Left lung (tissue), 10 donors: ENCODE measurements around the gene KANTR. TPM values are rescaled to one million over a fixed set of nuclear protein-coding genes. Genes with fewer than 3 reads are reported as not detected.

ENCODE experiments used
- ATAC-seq: fragments of 200-7000 bp; cut with Tn5 transposase; one replicate; pipeline ENCODE4 v1.9.1; 2020; ENCODE audit warnings: moderate library complexity
- DNase-seq, 4 donors: peaks; one replicate each; pipeline ENCODE4 v3.0.0-alpha.2; 2013 to 2020
- H3K27ac ChIP-seq, 2 donors: fragments of 200-600 bp; sonication (generic) in 1 of 2; one replicate each; pipeline versions ENCODE4 v1.5.0 to v1.8.0; 2020 to 2021
- H3K27me3 ChIP-seq, 2 donors: fragments of 200-600 bp; sonication (generic) in 1 of 2; one replicate each; pipeline versions ENCODE4 v1.5.0 to v1.8.0; 2020 to 2021
- H3K36me3 ChIP-seq, 2 donors: fragments of 200-600 bp; sonication (generic) in 1 of 2; one replicate each; pipeline versions ENCODE4 v1.5.0 to v1.8.0; 2020 to 2021
- H3K4me1 ChIP-seq, 2 donors: fragments of 200-600 bp; one replicate each; pipeline ENCODE4 v1.8.0; 2021
- H3K4me3 ChIP-seq, 2 donors: fragments of 200-600 bp; sonication (generic) in 1 of 2; one replicate each; pipeline versions ENCODE4 v1.5.0 to v1.8.0; 2020 to 2021; ENCODE audit warnings: mild to moderate bottlenecking in 1 of 2
- H3K9me3 ChIP-seq, 2 donors: fragments of 200-600 bp; sonication (generic) in 1 of 2; one replicate each; pipeline versions ENCODE4 v1.5.0 to v1.8.0; 2020 to 2021
- intact Hi-C, 2 donors: fragments of 100-400 bp; cut with DNase I; formaldehyde crosslinking; loops; one replicate each; pipeline versions ENCODE4 v1.11.2 to v1.14.2; 2022
- polyA plus RNA-seq, 6 donors: library from polyadenylated mRNA; unstranded; fragments of 120-200 nt; gene quantifications; one replicate each; pipeline ENCODE4 v1.2.1, GENCODE V29; 2013; ENCODE audit not compliant: insufficient read length in 6 of 6
- total RNA-seq, 2 donors: library from RNA; stranded (reverse); fragmentation: NEBNext Ultra II Directional; extraction: Animal tissue kit (Norgen Biotek cat#: 25700); gene quantifications; one replicate each; pipeline ENCODE4 v1.2.1, GENCODE V29; 2021
- TF ChIP-seq, protein P1 (sequence below), 2 donors: fragments of 200-600 bp; sonication (generic) in 1 of 2; IDR thresholded peaks; one replicate each; pipeline versions ENCODE4 v1.5.0 to v1.8.0; 2021; ENCODE audit warnings: antibody characterized with exemption in 2 of 2
- donor health status: DM: no; HTN: yes; CAD: no.
- donor health status: DM: no; HTN: no; CAD: no.

Gene KANTR
- total and polyA plus RNA-seq, 8 donors, result 7.8 to 41.3 (median 21.0) TPM

DNA sequence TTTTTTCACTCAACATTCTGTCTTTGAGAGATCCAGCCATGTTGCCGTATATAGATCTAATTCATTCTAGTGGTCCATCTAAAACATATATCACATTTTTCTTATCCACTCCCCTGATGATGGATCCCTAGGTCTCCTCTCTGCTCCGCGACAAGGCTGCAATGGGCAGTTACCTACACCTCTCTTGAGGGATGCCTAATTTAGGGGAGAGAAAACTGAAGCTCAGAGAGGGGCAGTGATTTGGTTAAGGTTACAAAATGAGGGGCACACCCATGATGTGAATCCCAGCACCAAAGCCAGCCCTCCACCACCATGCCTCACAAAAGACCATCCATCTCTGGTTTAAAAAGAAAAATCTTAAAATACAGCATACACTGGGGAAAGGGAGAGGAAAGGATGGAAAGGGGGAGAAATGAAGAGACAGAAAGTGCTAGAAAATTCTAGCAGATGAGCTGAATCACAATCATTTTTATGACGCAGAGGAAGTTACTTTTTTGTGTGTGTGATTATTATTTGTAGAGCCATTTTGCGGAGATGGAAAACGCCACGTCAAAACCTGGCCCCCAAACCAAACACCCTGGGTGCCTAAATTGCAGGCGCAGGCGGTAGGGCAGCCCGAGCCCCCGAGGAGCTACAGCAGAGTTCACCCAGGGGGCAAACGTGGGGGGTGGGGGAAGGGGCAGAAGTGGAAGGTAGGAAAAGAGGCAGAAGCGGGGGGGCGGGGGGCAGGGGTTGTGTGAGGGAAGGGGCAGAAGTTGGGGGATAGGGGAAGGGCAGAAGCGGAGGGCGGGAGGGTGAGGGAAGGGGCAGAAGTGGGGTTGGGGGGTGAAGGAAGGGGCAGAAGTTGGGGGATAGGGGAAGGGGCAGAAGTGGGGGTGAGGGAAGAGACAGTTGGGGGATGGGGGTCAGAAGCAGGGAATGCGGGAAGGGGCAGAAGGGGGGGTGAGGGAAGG lies 13.0 kb upstream of the KANTR start:
- Histone ChIP-seq H3K36me3 (peaks cover 0 to 7% of the 10 kb centered on the region in 2 donors), H3K27me3 (no peaks in the 10 kb centered on the region), H3K27ac (peak overlapping the region in 1 of 2 donors; percentile 59), H3K9me3 (no peaks in the 10 kb centered on the region), H3K4me3 (peak overlapping the region in 1 of 2 donors; percentile 61), H3K4me1 (no peaks in the 10 kb centered on the region)
- DNase-seq, result no peak
- intact Hi-C loops, result no loop called here
- no peak for ATAC-seq
- TF ChIP-seq, protein P1, sequence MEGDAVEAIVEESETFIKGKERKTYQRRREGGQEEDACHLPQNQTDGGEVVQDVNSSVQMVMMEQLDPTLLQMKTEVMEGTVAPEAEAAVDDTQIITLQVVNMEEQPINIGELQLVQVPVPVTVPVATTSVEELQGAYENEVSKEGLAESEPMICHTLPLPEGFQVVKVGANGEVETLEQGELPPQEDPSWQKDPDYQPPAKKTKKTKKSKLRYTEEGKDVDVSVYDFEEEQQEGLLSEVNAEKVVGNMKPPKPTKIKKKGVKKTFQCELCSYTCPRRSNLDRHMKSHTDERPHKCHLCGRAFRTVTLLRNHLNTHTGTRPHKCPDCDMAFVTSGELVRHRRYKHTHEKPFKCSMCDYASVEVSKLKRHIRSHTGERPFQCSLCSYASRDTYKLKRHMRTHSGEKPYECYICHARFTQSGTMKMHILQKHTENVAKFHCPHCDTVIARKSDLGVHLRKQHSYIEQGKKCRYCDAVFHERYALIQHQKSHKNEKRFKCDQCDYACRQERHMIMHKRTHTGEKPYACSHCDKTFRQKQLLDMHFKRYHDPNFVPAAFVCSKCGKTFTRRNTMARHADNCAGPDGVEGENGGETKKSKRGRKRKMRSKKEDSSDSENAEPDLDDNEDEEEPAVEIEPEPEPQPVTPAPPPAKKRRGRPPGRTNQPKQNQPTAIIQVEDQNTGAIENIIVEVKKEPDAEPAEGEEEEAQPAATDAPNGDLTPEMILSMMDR (IDR thresholded peaks at IDR 0.05), result no peak

DNA sequence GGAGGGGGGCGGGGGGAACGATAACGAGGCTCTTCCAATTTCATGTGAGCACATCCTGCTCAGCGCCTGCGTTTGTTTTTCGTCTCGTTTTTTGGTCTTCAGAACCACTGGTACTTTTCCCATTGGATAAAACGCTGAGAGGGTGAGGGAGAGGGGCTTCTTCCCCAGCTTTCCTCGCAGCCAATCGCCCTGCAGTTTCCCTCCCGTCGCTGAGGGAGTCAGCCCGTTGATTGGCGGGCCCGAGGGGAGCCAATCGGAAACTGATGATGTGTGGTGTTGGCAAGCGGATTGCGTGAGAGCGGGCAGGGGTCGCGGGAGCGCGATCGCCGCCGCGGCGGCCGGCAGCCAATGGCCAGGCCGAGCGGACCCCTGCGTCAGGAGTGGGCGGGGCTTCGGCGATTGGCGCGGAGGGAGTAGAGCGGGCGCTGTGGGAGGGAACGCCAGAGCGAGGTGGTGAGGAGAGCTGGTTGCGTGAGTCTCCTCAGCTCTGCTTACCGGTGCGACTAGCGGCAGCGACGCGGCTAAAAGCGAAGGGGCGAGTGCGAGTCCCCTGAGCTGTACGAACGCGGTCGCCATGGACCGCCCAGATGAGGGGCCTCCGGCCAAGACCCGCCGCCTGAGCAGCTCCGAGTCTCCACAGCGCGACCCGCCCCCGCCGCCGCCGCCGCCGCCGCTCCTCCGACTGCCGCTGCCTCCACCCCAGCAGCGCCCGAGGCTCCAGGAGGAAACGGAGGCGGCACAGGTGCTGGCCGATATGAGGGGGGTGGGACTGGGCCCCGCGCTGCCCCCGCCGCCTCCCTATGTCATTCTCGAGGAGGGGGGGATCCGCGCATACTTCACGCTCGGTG lies 11.8 kb upstream of the KANTR start, which contains the start of gene TSPYL2:
Gene TSPYL2 (plus strand): TSS at position 443 of the 848 bp plus-strand sequence. CDS start 132 bp downstream, at position 575.
- no peaks in the 10 kb centered on the region for H3K4me1 ChIP-seq

DNA sequence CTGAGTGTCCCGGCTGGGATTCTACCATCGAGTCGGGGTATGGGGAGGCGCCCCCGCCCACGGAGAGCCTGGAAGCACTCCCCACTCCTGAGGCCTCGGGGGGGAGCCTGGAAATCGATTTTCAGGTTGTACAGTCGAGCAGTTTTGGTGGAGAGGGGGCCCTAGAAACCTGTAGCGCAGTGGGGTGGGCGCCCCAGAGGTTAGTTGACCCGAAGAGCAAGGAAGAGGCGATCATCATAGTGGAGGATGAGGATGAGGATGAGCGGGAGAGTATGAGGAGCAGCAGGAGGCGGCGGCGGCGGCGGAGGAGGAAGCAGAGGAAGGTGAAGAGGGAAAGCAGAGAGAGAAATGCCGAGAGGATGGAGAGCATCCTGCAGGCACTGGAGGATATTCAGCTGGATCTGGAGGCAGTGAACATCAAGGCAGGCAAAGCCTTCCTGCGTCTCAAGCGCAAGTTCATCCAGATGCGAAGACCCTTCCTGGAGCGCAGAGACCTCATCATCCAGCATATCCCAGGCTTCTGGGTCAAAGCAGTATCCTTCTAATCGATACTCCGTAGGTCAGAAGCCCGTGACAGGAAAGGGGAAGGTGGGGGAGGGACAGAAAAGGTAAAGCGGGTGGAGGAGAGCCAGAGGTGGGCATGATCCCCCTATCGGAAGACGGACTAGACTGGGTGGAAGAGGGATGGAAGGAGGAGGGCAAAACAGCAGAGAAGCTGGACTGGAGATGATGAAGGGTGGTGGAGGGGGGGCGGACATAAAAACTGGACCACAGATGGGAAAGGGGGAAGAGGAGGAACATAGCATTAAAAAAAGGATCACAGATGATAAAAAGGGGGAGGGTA lies 10.9 kb upstream of the KANTR start:
- H3K36me3 ChIP-seq, result peaks cover 0 to 9% of the 10 kb centered on the region in 2 donors
- no peaks in the 10 kb centered on the region for H3K27me3 ChIP-seq
- H3K27ac ChIP-seq, result peak overlapping the region; percentile 73 to 76
- intact Hi-C loops, result no loop called here
- H3K9me3 ChIP-seq, result no peaks in the 10 kb centered on the region
- peaks cover 0 to under 1% of the 10 kb centered on the region in 2 donors for H3K4me1 ChIP-seq
- TF ChIP-seq, protein P1 (IDR thresholded peaks at IDR 0.05), result no peak
- ATAC-seq (no peak), DNase-seq (peak in 1 of 4 donors; percentile 75)
- peak overlapping the region; percentile 53 to 61 for H3K4me3 ChIP-seq

More for the DNA sequence above, 11.8 kb upstream of the KANTR start, which contains the start of gene TSPYL2:
- intact Hi-C loops, result no loop called here
- Histone ChIP-seq H3K36me3 (peaks cover 0 to 9% of the 10 kb centered on the region in 2 donors), H3K27ac (peak within 1 kb of the TSS; percentile 73 to 76), H3K27me3 (no peaks in the 10 kb centered on the region), H3K4me3 (peak within 1 kb of the TSS; percentile 53 to 61), H3K9me3 (no peaks in the 10 kb centered on the region)
- TF ChIP-seq, protein P1 (IDR thresholded peaks at IDR 0.05), result no peak
- peak; percentile 98 for ATAC-seq
- DNase-seq, result peak; percentile 88 to 97 (median 93)

DNA sequence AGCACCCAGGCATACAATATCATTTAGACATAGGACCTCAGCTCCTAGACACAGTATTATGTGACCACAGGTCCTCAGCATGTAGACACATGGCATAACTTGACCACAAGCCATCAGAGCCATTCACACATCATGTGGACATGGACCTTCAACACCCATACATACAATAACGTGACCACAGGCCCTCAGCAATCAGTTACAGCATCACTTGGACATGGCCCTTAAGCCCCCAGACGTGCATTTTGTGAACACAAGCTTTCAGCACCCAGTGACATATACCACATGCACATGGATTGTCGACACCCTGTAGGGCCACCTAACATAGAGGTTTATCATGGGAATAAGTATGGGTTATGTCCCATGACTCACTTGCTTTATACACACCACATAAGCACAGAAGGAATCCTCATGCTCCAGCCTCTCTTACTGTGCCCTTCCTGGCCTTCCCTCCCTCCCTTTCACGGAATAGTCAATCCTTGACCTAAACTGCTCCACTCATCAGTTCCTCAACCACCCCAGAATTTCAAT lies 9.8 kb upstream of the KANTR start:
- H3K27ac ChIP-seq, result no peak overlapping the region
- H3K4me3 ChIP-seq, result no peak overlapping the region
- peaks cover 0 to 9% of the 10 kb centered on the region in 2 donors for H3K36me3 ChIP-seq
- H3K9me3 ChIP-seq, result no peaks in the 10 kb centered on the region
- ATAC-seq (no peak), DNase-seq (no peak)
- no peaks in the 10 kb centered on the region for H3K27me3 ChIP-seq
- peaks cover 0 to 3% of the 10 kb centered on the region in 2 donors for H3K4me1 ChIP-seq
- intact Hi-C loops, result no loop called here
- TF ChIP-seq, protein P1 (IDR thresholded peaks at IDR 0.05), result no peak
